HG03135 (cell line): ENCODE data around the gene KIZ.

Experiments
- ATAC-seq: cut with Tn5 transposase; IDR thresholded peaks from one replicate; pipeline ENCODE4 v1.9.1; 2021; ENCODE audit warnings: mild to moderate bottlenecking, moderate library complexity; ENCODE audit not compliant: unreplicated experiment

Gene KIZ

DNA sequence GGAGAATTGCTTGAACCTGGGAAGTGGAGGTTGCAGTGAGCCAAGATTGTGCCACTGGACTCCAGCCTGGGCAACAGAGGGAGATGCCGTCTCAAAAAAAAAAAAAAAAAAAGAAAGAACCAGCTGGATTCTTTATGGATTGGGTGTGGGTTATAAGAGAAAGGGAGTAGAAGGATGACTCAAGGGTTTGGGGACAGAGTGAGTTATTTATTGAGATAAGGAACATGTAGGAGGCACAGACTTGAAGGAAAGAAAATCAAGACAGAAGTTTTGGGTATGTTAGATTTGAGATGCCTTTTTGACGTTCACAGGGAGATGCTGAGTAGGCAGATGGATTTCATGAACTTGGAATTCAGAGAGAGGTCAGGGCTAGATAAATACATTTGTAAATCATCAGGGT, 47.6 kb downstream of the KIZ start:
- ATAC-seq, result no peak

- no peak for ATAC-seq
These were observed 48.8 kb downstream of the KIZ start for GRCh38 chr20:21174516-21175239.

- ATAC-seq, result no peak
These were observed 49.6 kb downstream of the KIZ start for GRCh38 chr20:21175433-21175832.

GRCh38 chr20:21177767-21178166, 51.9 kb downstream of the KIZ start:
- ATAC-seq, result no peak

- ATAC-seq, result no peak
These were observed 53.9 kb downstream of the KIZ start for GRCh38 chr20:21179757-21180156.

DNA sequence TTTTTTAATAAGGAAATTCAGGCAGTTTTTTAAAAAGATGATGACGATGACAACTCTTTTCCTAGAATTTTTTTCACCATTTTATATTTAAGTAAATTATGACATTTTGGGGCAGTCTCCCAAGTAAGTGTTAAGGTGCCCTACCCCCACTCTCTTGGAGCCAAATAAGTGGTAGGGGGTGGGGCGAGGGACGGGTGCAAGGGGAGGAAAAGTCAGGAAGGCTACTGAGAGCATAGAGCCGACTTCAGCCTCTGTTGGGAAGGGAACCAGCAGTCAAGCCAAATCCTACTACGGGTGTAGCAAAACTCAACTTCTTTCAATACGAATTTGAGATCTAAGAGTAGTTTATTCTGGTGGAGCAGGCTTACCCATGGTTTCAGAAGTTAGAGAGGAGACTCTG, 54.4 kb downstream of the KIZ start:
- ATAC-seq, result no peak

- ATAC-seq, result no peak
These were observed 55.1 kb downstream of the KIZ start for GRCh38 chr20:21181028-21181427.

DNA sequence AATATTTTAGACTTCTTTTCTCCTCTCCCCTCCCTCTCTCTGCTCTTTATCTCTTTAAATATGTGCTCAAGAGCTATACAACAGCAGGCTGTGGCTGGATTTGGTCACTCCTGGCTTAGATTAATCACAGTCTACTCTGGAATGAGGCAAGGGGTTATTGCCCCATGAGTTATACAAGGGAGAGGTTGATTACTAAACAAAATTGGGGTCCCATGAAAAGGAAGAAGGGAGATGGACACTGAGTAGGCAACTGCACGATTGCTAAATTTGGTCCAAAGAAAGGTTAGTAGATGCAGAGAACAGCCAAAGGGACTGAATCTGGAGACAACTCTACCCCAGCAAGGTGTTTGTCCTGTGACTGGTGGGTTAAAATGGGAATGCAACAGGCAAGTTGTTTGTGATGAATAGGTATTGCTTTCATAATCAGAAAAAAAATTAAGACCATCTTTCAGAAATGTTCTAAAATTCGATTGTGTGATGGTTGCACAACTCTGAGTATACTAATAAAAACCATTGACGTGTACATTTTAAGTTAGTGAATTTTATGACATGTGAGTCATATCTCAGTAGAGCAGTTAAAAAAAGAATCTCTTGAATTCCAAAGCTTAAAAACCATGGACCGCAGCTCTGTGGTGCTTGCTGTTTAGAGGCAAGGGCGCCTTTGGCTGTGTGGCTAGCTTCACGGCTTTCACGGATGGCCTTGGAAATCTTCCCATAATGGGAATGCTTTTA, 57.1 kb downstream of the KIZ start:
- ATAC-seq, result no peak

GRCh38 chr20:21183722-21184121, 57.8 kb downstream of the KIZ start:
- no peak for ATAC-seq

GRCh38 chr20:21184819-21185218, 58.9 kb downstream of the KIZ start:
- no peak for ATAC-seq

DNA sequence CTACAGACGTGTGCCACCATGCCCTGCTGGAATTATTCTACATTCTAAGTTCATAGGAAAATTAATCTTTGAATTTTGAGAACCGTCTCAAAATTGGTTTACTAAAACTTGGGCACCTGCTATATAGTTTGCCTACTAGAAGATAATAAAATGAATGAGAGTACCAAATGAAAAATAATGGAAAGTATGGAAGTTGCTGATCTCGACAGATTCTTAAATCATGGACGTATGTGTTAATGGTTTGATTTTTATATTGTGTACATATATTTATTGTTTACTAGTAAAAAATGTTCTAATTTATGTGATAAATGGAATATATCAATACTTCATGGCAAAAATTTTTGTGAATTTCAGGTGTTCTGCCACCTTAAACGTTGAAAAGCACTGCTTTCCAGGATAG, 60.0 kb downstream of the KIZ start:
- no peak for ATAC-seq

DNA sequence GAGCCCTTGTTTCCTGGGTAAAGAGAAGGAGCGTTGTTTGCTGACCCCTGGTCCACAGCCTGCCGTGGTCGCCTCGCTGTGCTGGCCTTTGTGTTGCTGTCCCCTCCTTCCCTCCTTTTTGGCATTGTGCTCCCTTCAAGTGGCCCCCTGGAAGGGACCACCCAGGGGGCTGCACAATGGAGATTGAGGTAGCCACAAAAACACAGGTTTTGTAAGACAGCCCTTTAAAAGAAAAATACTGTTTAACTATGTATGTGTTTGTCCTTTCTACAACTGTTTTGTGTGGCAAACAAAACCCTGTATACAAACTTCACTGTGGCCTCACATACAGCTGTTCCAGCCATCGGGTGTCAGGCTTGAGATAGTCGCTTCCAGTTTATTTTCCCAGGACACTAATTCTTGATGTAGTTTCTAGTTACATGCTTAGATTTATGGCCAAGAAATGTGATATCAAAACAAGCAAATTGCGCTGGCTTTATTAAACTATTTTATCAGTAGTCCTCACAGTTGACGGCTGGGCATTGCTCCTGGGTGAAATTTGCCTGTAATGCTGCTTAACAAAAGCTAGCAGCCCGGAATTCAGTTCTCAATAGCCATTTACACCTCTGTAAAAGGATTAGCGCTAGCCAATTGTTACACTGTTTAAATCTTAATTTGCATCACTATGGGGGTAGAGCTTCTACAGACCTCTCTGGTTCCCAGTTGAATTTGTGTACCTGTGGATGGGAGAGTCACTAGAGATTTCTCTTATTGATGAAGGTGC, 64.1 kb downstream of the KIZ start:
- no peak for ATAC-seq

DNA sequence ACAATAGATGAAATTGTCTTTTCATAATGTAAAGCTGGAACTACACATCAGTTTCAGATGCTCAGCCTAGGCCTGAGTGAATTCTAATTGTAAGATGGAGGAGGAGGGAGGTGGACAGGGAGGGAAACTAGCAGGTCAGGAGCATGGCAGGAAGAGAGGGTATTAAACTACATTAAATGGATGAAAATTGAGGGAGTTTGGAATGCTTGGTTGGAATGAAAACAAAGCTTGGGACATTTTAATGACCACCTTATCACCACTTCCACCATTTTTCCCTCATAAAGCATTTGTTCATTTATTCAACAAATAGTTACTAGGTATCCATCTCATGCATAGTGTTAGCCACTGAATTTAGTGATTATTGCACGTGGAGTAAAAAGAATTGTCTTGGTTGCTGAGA, 65.0 kb downstream of the KIZ start:
- ATAC-seq, result no peak

DNA sequence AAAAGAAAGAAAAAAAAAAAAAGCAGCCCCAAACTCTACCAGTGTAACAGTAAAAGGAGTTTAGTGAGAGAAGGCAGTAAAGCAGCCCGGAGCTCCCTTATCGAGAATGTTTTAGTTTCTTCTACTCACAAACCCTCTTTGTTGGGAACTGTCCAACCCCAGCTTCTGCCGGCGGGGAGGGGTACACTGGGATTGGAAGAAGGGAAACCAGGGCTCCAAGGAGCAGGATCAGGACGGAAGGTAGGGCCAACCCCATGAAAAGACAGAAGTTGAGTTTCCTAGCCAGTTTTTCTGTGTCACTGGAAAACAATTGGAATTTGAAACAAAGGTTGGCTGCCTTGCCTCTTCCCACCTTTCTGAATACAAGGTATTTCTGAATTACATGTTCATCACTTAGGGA, 66.0 kb downstream of the KIZ start:
- ATAC-seq, result no peak

DNA sequence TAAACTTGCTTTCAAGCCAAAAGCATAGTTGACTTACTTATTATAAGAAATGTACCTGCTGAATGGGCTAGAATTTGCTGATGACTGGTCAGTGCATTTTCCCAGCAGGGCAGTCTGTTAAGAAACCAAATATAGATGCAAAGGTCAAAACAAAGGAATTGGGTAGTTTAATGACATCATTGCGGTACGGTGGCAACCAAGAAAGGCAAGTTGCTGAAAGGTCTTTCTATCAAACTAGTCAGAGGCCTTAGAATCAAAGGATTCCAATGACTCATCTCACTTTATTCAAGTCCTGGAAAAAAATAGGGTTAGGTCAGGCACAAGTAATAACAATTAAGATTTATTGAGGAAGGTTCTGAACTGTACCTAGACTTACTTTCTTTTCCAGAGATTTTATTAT, 76.4 kb downstream of the KIZ start:
- ATAC-seq, result no peak

DNA sequence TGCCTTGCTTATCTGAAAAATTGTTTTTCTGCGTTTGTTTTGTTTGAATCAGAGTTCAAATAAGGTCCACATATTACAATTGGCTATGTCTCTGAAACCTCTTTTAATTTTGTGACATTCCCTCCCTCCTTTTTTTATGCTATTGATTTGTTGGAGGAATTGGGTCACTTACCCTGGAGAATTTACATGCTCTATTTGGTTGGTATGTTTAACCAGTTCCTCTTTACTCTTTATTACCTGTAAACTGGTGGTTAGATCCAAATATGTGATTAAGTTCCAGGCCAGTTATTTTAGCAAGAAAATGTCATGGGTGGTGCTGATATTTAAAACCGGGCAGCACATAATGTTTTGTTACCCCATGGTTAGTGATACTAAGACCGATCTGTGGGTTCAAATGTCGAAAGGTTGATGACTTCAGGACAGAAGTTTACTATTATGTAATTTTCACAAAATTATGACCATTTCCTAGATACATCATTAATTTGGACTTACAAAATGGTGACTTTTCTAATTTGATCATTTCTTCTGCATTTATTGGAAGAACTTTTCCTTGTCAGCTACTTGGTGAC, 77.3 kb downstream of the KIZ start:
- no peak for ATAC-seq

- no peak for ATAC-seq
These were observed 80.7 kb downstream of the KIZ start for GRCh38 chr20:21206584-21206983.

GRCh38 chr20:21208999-21209398, 83.1 kb downstream of the KIZ start:
- no peak for ATAC-seq

DNA sequence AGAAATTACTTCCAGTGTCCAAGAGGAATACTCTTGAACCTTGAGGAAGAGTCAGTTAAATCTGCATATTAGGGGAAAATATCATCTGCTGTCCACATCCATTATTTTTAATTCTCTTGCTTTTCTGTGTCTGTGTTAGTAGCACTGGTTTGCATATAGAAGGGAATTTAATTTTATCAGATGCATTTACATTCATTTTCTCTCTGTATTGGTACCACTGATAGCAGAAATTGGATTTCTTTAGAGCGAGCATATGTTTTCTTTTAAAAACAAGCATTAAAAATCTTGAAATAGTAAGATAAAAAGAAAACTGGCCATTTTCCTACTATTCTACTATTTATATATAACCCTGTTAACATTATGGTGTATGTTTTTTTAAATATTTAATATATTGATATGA, 83.8 kb downstream of the KIZ start:
- ATAC-seq, result no peak

DNA sequence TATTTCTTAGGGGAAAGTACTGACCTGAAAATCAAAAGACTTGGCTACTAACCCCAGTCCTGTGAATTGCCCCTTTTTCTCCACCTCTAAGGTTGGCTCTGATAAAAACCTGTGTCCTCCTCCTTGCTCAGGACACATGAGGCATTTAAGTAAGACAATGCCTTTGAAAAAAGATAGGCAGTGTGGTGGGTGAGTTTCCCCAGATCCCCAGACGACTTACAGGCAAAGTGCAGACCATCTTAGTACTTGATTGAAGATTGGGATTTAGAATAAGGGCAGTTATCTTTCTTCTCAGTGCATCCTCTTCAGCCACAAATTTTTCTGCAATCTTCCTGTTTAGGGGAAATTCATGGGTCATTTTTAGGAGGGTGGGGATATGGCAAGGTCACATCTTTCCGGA, 87.8 kb downstream of the KIZ start:
- no peak for ATAC-seq

DNA sequence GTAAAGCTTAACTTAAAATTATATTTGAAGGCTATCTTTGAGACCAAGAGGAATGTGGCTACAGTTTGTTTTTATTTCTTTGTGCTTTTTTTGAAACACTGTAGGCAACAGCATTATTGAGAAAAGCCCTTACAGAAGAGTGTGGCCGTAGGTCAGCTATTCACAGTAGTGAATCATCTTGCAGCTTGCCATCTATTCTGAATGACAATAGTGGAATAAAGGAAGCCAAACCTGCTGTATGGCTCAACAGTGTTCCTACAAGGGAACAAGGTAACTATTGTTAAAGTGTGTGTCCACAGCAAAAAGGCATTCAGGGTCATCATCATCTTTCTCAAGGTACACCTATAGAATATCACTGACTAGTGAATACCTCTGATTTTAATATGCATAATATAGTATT, 88.5 kb downstream of the KIZ start:
- no peak for ATAC-seq

GRCh38 chr20:21219686-21220085, 93.8 kb downstream of the KIZ start:
- no peak for ATAC-seq
